GM21529 (cell line): ENCODE results near the gene TAX1BP3.

Source experiments
- ATAC-seq: cut with Tn5 transposase; IDR thresholded peaks from one replicate; pipeline ENCODE4 v1.9.1; 2021; ENCODE audit not compliant: unreplicated experiment

The TAX1BP3 gene

DNA sequence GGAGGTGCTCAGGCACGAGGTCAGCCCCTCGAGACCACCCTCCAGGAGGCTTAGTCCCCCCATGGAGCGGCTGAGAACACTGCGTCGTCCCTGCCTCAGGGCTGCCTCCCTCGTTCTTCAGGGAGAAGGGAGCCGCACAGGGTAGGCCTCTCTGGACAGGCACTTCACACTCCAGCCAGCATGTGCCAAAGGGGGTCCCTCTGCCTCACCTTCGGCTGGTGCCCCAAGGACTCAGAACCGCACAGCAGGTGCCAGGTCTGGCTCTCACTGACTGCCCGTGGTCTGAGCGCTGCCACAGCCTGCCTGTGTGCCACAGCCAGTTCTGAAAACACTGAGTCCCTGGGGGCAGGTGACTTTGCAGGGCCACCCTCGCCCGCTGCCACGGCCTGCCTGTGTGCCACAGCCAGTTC is 20.5 kb upstream of the TAX1BP3 start:
- ATAC-seq, result no peak

DNA sequence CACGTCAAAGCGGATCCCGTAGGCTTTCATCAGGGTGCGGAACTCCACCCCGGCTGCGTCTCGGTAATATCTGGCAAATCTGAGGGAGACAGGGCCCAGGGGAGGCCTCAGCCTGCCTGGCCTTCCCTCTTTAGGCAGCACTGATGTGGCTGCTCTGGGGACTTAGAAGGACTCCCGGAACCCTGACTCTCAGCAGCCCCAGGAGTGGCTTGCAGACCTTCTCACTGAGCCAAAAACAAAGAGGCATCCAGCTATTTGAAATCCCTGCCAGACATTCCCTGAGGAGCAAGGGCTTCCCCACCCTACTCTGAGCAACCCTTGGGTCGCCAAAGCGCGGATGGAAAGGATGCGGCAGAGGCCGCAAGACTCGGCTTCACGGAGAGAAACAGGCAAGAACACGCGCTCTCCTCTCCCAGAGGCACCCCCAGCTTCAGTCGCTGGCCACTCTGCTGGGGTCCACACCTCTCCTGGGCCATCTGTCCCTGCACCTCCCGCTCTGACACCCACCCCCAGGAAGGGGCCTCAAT is 19.7 kb upstream of the TAX1BP3 start:
- no peak for ATAC-seq

DNA sequence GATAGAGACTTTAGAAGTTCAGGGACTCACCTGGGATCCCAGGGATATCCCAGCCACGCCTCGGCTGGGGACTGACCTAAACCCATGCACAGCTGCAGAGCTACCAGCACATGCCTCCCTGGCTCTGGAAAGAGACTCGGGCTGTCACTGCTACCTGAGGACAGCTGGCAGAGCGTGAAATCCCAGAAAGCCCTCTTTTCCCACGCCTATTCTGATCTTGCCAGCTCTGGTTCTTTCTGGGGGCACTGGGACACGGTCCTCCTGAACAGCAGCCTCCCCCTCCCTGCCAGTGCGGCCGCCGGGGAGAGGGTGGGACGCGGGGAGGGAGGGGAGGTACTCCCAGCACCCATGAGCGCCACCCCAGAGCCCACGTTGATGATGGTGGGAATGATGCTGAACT is 16.8 kb upstream of the TAX1BP3 start:
- no peak for ATAC-seq

DNA sequence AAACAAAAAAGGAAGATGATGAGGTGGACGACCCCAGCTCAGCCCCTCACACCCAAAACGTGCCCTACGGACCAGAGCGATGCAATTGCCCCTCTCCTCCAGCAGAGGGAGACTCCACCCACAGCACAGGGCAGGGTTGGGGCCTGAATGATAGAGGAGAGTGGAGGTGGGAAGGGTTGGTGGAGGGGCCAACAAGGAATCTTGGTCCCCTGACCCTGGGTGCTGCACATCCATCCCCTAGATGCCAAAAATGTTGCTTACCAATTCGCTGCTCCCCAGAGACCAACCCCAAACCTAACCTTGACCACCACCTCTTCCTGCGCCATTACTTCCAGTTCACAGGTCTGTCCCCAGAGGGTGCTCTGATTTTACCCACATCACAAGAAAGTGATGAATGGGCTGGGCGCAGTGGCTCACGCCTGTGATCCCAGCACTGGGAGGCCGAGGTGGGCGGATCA is 14.7 kb upstream of the TAX1BP3 start:
- ATAC-seq, result no peak

DNA sequence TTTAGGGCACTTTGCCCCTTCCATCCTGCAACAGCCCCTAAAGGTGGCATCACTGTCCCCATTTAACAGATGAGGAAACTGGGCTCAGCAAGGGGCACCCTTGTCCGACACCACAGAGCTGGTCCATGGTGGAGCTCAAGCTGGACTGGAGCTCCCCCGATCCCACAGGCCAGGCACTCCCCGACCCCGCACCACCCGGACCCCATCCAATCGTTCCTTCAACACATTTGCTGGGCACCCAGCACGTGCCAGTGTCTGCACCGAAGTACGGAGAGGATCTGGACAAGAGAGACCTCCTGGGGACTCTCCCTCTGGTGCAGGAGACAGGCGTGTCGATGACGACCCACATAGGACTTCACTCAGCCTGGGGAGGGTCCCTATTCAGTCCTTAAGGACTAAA is 13.7 kb upstream of the TAX1BP3 start:
- ATAC-seq, result no peak

DNA sequence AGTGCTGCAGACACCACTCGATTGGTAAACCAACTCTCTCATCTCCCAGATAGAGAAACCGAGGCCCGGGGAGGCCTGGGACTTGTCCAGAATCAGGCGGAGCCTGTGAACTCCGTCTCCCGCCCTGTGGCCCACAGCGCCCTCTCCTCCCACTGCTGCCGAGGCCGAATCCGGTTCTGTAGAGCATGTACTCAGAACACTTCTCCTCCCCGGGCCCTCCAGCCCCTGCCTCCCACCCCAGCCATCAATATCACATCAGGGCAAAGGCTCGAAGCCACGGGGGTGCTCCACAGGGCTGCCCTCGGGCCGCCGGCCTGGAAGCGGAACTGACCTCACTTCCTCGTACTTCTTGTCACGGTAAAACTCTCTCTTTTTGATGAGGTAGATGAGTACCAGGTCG is 13.2 kb upstream of the TAX1BP3 start:
- ATAC-seq, result no peak

DNA sequence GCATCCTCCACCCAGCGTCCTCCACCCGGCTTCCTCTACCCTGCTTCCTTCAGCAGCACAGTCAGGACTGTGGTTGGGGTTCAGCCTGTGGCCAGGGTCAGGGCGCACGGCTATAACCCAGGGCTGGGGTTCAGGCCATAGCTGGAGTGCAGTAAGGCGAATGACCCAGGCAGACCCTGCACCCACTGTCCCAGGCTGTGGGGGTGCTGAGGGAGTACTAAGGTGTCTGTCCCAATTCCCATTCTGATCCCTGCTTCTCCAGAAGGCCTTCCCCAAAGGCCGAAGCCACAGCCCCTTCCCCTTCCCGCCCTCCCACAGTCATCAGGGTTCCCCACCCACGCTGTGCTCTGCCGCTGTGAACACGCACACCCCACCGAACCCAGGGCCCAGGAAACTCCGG is 12.7 kb upstream of the TAX1BP3 start:
- no peak for ATAC-seq

DNA sequence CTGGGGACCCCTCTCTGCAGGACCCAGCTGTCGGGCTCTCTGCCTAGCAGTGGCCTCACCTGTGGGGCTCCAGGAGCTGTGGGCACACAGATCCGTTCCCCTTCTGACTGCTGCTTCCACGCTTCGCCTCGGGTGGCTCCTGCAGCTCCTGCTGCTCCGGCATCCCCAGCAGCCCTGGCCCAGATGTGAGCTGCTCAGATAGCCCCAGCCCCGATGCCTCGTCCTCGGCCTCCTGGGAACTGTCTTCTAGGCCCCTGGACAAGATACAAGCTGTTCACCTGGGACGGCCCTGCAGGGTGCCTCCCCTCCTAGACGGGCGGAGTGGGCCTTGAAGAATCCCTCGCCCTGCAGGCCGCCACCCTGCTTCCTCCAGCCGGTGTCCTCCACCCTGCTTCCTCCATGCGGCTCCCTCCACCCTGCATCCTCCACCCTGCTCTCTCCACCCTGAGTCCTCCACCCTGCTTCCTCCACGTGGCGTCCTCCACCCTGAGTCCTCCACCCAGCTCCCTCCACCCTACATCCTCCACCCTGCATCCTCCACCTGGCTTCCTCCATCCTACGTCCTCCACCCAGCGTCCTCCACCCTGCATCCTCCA is 11.3 kb upstream of the TAX1BP3 start:
- no peak for ATAC-seq

DNA sequence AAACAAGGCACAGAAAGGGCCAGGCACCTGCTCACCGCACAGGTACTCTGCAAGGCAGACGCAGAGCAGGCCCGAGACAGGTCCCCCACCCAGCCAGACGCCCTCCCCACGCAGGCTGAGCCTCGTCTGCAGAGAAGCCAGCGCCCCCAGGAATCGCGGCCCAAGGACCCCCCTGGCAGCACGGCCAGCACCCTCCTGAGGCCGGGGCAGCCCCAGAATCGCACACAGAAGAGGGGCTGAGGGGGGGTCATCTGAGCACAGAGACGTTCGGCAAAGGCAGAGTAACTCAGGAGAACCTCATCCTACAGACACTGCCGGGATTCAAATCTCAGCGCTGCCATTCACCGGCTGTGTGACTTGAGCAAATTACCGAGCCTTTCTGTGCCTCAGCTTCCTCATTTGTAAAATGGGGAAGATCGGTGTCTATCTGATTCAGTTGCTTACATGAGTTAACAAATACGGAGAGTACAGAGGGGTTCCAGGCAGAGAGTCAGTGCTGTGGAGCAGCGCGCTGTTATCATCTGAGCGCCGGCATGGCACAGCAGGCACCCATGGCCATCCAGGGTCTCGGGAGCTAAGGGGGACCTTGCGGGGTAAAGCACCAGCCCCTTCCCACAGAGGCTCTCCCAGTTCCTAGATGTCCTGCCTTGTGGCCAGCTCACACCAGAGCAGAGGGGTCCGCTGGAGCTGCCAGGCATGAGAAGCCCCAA is 10.6 kb upstream of the TAX1BP3 start:
- no peak for ATAC-seq

DNA sequence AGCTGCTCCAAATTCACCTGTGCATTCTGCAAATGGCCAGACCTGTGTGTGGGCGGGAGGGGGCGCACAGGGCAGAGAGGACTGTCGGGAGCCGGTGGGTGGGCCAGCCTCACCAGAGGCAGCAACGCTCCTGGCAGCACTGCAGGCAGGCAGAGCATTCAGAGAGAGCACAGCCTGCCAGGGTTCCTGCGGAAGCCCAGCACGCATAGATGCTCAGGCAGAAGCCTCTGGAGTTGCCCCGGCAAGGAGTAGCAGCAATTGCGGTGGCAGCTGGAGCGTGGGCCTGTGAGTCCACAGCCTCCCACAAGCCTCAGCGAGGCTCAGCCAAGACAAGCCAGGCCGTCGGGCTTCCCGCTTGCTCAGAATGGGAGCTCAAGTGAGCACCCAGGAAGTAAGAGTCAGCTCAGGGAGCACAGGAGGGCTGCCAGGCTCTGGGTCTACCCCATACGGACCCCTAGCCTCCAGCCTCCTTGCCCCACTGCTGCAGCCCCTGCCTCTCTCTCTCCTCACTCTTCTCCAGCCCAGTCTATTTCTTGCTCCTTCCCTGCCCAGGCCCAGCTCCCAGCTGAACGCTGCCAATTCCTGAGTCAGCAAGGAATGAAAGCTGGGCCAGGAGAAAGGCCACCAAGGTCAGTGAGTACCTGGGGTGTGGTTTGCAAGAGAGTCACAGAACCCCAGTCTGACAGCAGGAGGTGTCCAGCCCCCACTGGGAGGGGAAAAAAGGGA is 9.9 kb upstream of the TAX1BP3 start:
- ATAC-seq, result no peak

DNA sequence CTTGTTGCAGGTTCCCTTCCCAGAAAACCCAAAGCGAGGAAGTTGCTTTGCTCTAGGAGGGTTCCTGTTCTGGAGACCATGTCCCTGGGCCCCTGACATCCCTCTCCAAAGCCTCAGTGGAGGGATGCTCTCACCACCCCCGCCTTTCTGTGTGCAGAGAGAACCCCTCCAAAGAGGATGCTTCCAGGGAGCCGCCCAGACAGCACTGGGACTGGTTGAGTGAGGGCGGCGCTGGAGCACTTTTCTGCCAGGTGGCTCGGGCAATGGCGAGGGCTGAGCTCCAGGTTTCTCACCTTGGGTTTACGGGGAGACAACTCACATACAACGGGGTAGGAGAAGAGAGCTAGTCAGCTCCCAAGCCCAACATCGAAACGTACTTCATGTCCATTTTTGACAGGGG is 7.5 kb upstream of the TAX1BP3 start:
- ATAC-seq, result no peak

DNA sequence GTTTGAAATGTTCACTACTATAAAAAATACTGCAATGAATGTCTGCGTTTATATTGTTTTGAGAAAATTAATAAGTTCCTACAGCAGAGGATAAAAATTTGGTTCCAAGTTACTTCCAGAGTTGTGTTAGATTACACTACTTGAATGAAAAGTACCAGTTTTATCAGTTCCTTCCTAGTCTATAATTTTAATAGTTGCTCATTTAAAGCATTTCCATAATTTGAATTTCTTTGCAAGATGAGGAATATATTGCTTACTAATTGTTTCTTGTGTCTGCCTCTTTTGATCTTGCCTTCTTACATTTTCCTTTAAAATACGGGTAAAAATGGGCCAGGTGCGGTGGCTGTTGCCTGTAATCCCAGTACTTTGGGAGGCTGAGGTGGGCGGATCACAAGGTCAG is 4.2 kb upstream of the TAX1BP3 start:
- no peak for ATAC-seq

DNA sequence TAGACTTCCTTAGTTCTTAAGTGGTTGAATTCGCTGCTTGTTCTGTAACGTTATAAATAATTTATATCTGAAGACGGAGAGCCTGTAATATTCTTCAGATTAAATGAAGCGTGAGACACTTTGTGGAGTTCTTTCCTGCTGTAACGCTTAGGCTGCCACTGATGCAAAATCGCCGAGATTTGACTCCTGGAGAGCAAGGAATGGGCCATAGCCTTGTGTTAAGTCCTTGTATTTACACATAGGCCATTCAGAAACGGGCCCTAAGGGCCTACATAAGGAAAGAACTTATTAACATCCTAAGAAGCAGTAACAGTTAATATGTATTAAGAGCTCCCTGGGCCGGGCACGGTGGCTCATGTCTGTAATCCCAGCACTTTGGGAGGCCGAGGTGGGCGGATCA is 1.2 kb upstream of the TAX1BP3 start:
- ATAC-seq, result no peak

DNA sequence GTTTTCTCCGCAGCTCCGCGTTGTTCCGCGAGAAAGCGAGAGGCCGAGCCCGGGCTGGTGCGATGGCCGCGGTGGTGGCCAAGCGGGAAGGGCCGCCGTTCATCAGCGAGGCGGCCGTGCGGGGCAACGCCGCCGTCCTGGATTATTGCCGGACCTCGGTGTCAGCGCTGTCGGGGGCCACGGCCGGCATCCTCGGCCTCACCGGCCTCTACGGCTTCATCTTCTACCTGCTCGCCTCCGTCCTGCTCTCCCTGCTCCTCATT is 638 bp upstream of the TAX1BP3 start:
- ATAC-seq, result no peak

DNA sequence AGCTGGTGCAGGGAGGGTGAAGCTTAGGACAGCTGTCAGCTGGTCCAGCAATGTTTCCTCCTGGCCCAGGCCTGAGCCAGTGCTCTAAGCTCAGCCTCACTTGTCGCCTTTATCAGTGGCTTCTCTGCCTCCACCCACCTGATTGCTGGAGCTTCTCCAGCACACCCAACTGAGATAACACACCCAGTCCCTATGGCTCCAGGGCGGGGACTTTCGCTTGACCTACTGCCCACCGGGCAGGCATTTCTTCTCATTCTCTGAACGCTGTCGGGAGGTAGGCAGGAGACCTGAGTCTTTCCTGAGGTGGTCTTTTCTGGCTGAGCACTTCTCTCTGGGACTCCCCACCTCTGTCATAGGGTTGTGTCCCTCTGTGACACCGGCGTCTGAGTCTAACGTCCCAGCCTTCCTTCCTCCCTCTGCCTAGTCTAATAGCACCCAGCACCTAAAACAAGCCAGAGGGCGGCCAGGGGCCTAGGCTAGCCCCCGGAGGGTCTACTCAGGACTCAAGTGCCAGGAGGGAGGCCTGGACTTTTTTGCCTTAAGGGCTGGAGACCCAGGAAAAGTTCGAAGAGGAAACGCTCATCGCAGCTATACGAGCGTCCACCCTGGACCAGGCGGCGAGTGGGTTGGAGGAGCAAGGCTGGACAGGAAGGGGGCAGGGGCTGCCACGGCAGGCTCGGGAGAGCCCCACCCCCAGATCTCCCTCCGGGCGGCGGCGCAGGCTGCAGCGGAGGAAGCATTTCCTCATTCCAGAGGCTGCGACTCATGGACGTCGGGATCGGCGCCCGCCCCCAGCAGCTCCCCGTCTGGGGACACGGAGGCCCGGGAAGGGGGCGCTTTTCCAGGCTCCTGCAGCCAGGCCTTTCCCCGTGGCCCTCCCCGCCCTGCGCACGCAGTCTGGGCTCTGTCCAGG is 756 bp downstream of the TAX1BP3 start:
- peak; percentile 30 for ATAC-seq

DNA sequence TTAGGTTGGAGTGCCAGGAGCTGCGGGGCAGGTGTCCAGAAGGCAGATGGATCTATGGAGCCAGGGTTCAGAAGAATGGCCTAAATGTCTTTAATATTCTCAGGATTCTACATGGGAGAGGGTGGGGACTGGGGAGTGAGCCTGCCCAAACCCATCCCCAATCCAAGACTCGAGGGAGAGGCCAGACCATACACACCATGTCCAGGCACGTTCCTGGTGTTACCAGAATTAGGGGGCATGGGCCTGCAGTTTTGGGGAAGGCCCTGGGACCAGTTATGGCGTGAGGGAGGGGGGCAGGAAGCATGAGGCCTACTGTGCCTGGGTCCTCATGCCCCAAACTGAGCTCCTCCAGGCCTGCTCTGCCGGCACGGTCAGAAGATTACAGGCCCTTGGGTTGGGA is 1.9 kb downstream of the TAX1BP3 start:
- no peak for ATAC-seq

DNA sequence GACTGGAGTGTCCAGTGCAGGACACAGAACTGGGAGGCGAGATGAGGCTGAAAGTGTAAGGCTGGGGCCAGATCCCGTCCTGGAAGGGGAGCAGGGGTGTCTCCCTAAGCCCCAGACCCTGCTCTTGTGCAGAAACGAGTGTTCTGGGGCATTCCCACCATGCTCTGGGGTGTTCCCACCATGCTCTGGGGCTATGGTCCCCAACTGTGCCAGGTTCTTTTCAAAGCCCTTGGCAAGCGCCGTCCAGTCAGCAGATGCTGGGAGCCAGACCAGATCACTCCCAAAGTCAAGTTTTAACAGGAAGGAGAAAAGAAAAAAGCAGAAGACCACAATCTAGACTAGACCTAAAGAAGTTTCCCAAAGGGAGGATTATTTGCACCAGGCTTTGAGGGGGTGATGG is 2.5 kb downstream of the TAX1BP3 start:
- ATAC-seq, result no peak

DNA sequence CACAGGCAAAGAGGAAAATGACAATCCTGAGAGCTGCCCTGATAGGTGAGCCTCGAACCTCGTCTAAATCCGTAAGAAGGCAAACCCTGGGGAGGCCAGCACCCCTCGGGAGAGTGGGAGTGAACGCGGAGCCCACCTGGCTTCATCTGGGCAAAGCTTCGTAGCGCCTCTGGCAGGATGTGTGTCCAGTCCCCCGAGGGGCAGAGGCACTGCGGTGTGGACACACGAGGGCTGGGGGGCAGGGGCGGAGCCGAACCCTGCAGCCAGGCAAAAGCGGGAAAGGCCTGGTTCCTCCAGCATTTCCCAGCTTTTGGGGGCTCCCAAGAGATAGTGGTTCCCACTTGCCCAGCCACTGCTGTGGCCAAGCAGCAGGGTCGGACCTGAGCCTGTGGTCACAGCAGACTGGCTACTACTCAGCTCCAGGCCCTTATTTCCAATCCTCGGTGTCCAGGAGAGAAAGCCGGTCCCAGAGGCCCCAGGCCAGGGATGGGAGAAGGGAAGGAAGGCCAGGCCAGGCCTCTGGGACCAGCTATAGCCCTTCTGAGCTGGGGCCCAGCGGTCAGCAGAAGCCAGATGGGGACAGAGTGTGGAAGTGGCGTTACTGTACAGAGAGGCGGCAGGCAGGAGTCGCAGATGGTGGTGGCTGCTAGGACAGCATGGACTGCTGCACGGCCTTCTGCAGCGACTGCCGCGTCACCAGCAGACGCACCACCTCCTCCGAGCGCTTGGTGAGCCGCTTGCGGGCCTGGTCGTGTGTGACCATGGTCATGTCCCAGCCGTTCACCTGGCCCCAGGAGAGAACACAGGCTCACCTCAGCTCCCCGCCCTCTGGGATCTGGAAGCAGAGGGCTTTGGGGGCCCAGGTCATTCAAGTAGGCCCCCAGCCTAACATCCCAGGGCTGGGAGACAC is 5.0 kb downstream of the TAX1BP3 start:
- no peak for ATAC-seq

DNA sequence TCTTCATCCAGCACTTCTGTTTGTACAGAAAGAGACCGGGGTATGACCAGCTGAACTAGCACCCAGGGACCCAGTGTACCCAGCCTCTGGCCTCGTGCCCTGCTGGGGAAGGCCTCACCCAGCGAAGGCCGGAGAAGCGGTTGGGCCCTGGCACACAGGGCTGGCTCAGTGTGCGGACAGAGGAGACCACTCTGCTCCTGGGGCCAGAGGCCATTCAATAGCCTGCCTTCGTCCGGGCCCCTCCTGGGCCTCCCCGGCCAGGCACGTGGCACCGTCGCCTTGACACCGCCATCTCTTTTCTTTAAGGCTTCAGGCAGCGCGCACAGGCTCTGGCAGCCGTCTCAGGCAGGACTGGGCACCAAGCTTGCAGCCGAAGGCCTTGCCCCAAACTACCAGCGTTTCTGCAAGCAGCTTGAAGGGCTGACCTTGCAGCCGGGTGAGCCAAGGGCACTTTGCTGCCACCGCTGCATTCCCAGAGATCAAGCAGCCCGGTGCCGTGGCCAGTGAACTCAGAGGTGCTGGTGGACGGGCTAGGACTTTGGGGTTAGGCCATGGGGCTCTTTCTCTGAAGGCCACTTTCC is 8.0 kb downstream of the TAX1BP3 start:
- no peak for ATAC-seq

DNA sequence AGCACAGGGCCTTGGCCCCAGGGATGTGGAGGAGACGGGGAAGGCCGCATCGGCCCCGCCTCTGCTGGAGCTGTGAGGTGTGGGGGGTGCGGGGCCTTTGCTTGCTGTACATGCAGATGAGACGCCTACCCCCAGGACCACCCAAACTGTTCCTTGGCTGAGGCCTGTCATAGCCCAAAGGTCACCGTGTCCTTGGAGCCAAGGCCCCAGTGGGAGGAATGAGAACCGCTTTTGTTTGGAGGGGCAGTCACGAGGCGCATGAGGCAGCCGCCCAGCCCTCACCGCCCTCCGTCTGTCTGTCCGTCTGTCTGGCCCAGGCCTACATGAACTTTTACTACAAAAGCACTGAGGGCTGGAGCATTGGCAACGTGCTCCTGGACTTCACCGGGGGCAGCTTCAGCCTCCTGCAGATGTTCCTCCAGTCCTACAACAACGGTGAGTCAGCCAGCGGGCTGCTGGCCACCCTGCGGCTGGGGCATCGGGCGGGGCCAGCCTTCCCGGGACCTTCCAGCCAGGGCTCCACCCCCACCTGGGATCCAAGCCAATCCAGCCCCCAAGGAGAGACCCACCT is 8.8 kb downstream of the TAX1BP3 start:
- ATAC-seq, result no peak
